ENCODE results near the gene FIG4. TPM values are rescaled to one million over a fixed set of nuclear protein-coding genes. Genes with fewer than 3 reads are reported as not detected.

The FIG4 gene
- polyA plus RNA-seq, 2 of the 4 experiments (the other 2 are of a cell fraction), result 6.2 to 11.2 TPM

GRCh38 chr6:109793021-109793420, 101.9 kb downstream of the FIG4 start:
- ChIA-PET POLR2A (no interaction called here), CTCF (no interaction called here)
- ATAC-seq (no peak), DNase-seq (ENCODE audit: low read depth in 1 of 2, low spot score in 1 of 2) (no peak), FAIRE-seq (no peak)
- Histone ChIP-seq H3K4me2 (peak overlapping the region; percentile 53), H3K27ac (peak overlapping the region in 1 of 2 experiments; percentile 58; a peak in 3 of 6 replicates), H3K4me3 (no peak overlapping the region), H3K9me3 (no peaks in the 10 kb centered on the region), H3K4me1 (peaks cover 47% of the 10 kb centered on the region)
- TF ChIP-seq TP53 (CRISPR knock-in tag; IDR thresholded peaks at IDR 0.05) (no peak), HEYL (CRISPR knock-in tag; IDR thresholded peaks at IDR 0.05) (no peak), FOSL2 (IDR thresholded peaks at IDR 0.05) (no peak), FOSL2 (CRISPR knock-in tag; IDR thresholded peaks at IDR 0.05) (no peak), MAX (IDR thresholded peaks at IDR 0.05) (no peak), GATA3 (IDR thresholded peaks at IDR 0.05; ENCODE audit: borderline replicate concordance) (no peak)
- 100% methylated on average over 1 of the region's 1 CpG for whole genome bisulfite sequencing (ENCODE audit: missing lambda C conversion rate)

GRCh38 chr6:109793792-109794191, 102.7 kb downstream of the FIG4 start:
- 0% methylated on average over 1 of the region's 1 CpG for WGBS (ENCODE audit: missing lambda C conversion rate)
- peak overlapping the region; percentile 1 to 73; a peak in 4 of 6 replicates for H3K27ac ChIP-seq
- ChIA-PET POLR2A (no interaction called here), CTCF (interaction anchor here (1.0 kb wide), 1 partner anchor 11 kb away, joined by 3 read pairs; no protein-coding TSS in a partner anchor)
- no peak overlapping the region for H3K4me3 ChIP-seq
- peak; percentile 68 for FAIRE-seq
- TF ChIP-seq EP300 (IDR thresholded peaks at IDR 0.05), result no peak
- TF ChIP-seq HOXB5 (CRISPR knock-in tag; IDR thresholded peaks at IDR 0.05), result peak; percentile 59; the same call in 1 of the 2 replicates
- TF ChIP-seq FOSL2 (IDR thresholded peaks at IDR 0.05), result no peak
- TF ChIP-seq FOSL2 (CRISPR knock-in tag; IDR thresholded peaks at IDR 0.05), result peak; percentile 65
- H3K4me1 ChIP-seq, result peaks cover 47% of the 10 kb centered on the region
- peak overlapping the region; percentile 53 for H3K4me2 ChIP-seq
- peak; percentile 96 to 97 for ATAC-seq
- H3K9me3 ChIP-seq, result no peaks in the 10 kb centered on the region
- peak; percentile 55 to 77 for DNase-seq (ENCODE audit: low read depth in 1 of 2, low spot score in 1 of 2)

GRCh38 chr6:109794201-109794923, 103.3 kb downstream of the FIG4 start:
- peak; percentile 38 to 58; a peak in 4 of 6 replicates for ATAC-seq
- Histone ChIP-seq H3K27ac (peak overlapping the region; percentile 1 to 73; a peak in 4 of 6 replicates), H3K4me3 (no peak overlapping the region), H3K4me1 (peaks cover 47% of the 10 kb centered on the region), H3K9me3 (no peaks in the 10 kb centered on the region), H3K4me2 (peak overlapping the region; percentile 53)
- DNase-seq (ENCODE audit: low read depth in 1 of 2, low spot score in 1 of 2), result no peak
- TF ChIP-seq POLR2A (IDR thresholded peaks at IDR 0.05; ENCODE audit: low read length), result no peak
- no peak for FAIRE-seq
- CTCF ChIA-PET, result interaction anchor here (1.0 kb wide), 1 partner anchor 12 kb away, joined by 3 read pairs; no protein-coding TSS in a partner anchor
- POLR2A ChIA-PET, result no interaction called here
- 63% methylated on average over 4 of the region's 6 CpGs for WGBS (ENCODE audit: missing lambda C conversion rate)

- H3K4me1 ChIP-seq, result peaks cover 36% of the 10 kb centered on the region
- H3K4me2 ChIP-seq, result no peak overlapping the region
- no peaks in the 10 kb centered on the region for H3K9me3 ChIP-seq
- ATAC-seq (no peak), DNase-seq (ENCODE audit: low read depth in 1 of 2, low spot score in 1 of 2) (no peak), FAIRE-seq (no peak)
- no peak overlapping the region for H3K27ac ChIP-seq
- POLR2A ChIA-PET, result no interaction called here
- 91% methylated on average over 4 of the region's 4 CpGs for WGBS (ENCODE audit: missing lambda C conversion rate)
- CTCF ChIA-PET, result no interaction called here
- no peak overlapping the region for H3K4me3 ChIP-seq
- TF ChIP-seq BHLHE40 (IDR thresholded peaks at IDR 0.05; ENCODE audit: low read depth, low read length) (no peak), POLR2A (IDR thresholded peaks at IDR 0.05; ENCODE audit: low read length) (no peak), MAFK (IDR thresholded peaks at IDR 0.05; ENCODE audit: partially characterized antibody) (no peak), ZFP36 (IDR thresholded peaks at IDR 0.05; ENCODE audit: borderline replicate concordance, partially characterized antibody) (no peak), HDAC2 (IDR thresholded peaks at IDR 0.05) (no peak), HMGXB4 (CRISPR knock-in tag; IDR thresholded peaks at IDR 0.05; ENCODE audit: borderline replicate concordance) (no peak), REST (IDR thresholded peaks at IDR 0.05) (no peak), RFX5 (IDR thresholded peaks at IDR 0.05) (no peak), FOSB (CRISPR knock-in tag; IDR thresholded peaks at IDR 0.05) (no peak), RAD21 (conservative IDR thresholded peaks at IDR 0.05 in 1 of 2, IDR thresholded peaks at IDR 0.05 in 1 of 2) (no peak), NR3C1 (IDR thresholded peaks at IDR 0.05) (no peak), HES2 (IDR thresholded peaks at IDR 0.05) (no peak), RNF2 (IDR thresholded peaks at IDR 0.05; ENCODE audit: borderline replicate concordance, low read depth) (no peak), FOXS1 (CRISPR knock-in tag; IDR thresholded peaks at IDR 0.05) (no peak), TFCP2L1 (CRISPR knock-in tag; IDR thresholded peaks at IDR 0.05) (no peak), EHF (CRISPR knock-in tag; IDR thresholded peaks at IDR 0.05) (no peak), CEBPB (IDR thresholded peaks at IDR 0.05) (no peak), ZNF302 (CRISPR knock-in tag; IDR thresholded peaks at IDR 0.05) (no peak)
Measured at GRCh38 chr6:109795994-109796555, 105.0 kb downstream of the FIG4 start.

All from A549 (cell line).